A549 (cell line): ENCODE measurements around the gene SFT2D1. TPM values are rescaled to one million over a fixed set of nuclear protein-coding genes. Genes with fewer than 3 reads are reported as not detected.

ENCODE experiments used
- ATAC-seq, 2 experiments: fragments of 200-7000 bp in 1 of 2; fragments of >200 bp in 1 of 2; cut with Nextera tagmentation in 1 of 2; cut with Tn5 transposase in 1 of 2; 3 replicates each; pipeline versions ENCODE4 v1.8.0 to v1.9.1; 2018 to 2020; ENCODE audit warnings: mild to moderate bottlenecking in 1 of 2, moderate library complexity in 1 of 2
- CTCF ChIA-PET: fragments of 300-600 bp; sonication (Branson Sonifier 250); formaldehyde crosslinking; extraction: SDS; loops from one replicate; lab custom pipeline; 2021; ENCODE audit warnings: antibody characterized with exemption, inconsistent platforms; lab: Yijun Ruan, JAX
- POLR2A ChIA-PET: fragments of 350-600 bp; formaldehyde crosslinking; extraction: SDS; loops from one replicate; lab custom pipeline; 2021; ENCODE audit warnings: antibody characterized with exemption, inconsistent platforms; lab: Yijun Ruan, JAX
- DNase-seq, 2 experiments: peaks; one replicate each; pipeline versions ENCODE4 v3.0.0 to v3.0.0-alpha.2; 2011 to 2016; ENCODE audit warnings: low read depth in 1 of 2, low spot score in 1 of 2
- FAIRE-seq: peaks from 2 replicates; lab custom pipeline; 2011; peaks lifted over from hg19 to GRCh38; lab: Jason Lieb, UNC
- H3K27ac ChIP-seq, 2 experiments: fragments of >200 bp; sonication (Bioruptor Twin); formaldehyde crosslinking; 3 replicates each; pipeline ENCODE4 v1.5.1; 2016 to 2017
- H3K4me1 ChIP-seq: fragments of >200 bp; sonication (Bioruptor Twin); formaldehyde crosslinking; 3 replicates; pipeline ENCODE4 v1.6.1; 2016
- H3K4me2 ChIP-seq: fragments of >200 bp; sonication (Bioruptor Twin); formaldehyde crosslinking; 3 replicates; pipeline ENCODE4 v1.6.1; 2016
- H3K4me3 ChIP-seq: fragments of >200 bp; sonication (Bioruptor Twin); formaldehyde crosslinking; 3 replicates; pipeline ENCODE4 v1.5.1; 2016
- H3K9me3 ChIP-seq: fragments of >200 bp; sonication (Bioruptor Twin); formaldehyde crosslinking; 3 replicates; pipeline ENCODE4 v1.6.1; 2016
- CBX2 ChIP-seq: fragments of 200-600 bp; sonication (generic); IDR thresholded peaks from 2 replicates; pipeline ENCODE4 v1.6.1; 2016; ENCODE audit warnings: low read depth, mild to moderate bottlenecking, borderline replicate concordance
- CHD2 ChIP-seq: fragments of 150-350 bp; IDR thresholded peaks from 2 replicates; pipeline ENCODE4 v1.6.1; 2014; ENCODE audit warnings: low read length; ENCODE audit not compliant: partially characterized antibody
- EP300 ChIP-seq, 2 experiments: fragments of >200 bp; sonication (Bioruptor Twin); formaldehyde crosslinking; IDR thresholded peaks; 2 replicates in 1 of 2; 3 replicates in 1 of 2; pipeline ENCODE4 v1.6.1; 2016 to 2017
- FOSL2 ChIP-seq, 2 experiments: fragments of 450-650 bp in 1 of 2; fragments of >200 bp in 1 of 2; sonication (Bioruptor Twin) in 1 of 2; formaldehyde crosslinking; IDR thresholded peaks; 2 replicates each; pipeline versions ENCODE4 v1.5.0 to v1.6.1; 2016 to 2020; ENCODE audit warnings: mild to moderate bottlenecking in 1 of 2, moderate library complexity in 1 of 2
- GATA3 ChIP-seq: IDR thresholded peaks from 2 replicates; pipeline ENCODE4 v1.6.1; 2012; ENCODE audit warnings: borderline replicate concordance
- HDAC2 ChIP-seq: fragments of 200-600 bp; sonication (generic); IDR thresholded peaks from 2 replicates; pipeline ENCODE4 v1.6.1; 2016
- HEYL ChIP-seq: fragments of 250-450 bp; sonication (Bioruptor Pico); IDR thresholded peaks from 2 replicates; pipeline ENCODE4 v1.8.0; 2021; ENCODE audit warnings: mild to moderate bottlenecking, moderate library complexity
- HOXA7 ChIP-seq: fragments of 250-450 bp; sonication (Bioruptor Pico); IDR thresholded peaks from 2 replicates; pipeline ENCODE4 v1.5.0; 2020; ENCODE audit warnings: mild to moderate bottlenecking, moderate library complexity
- JUN ChIP-seq, 2 experiments: fragments of >200 bp; sonication (Bioruptor Twin); formaldehyde crosslinking; IDR thresholded peaks; 2 replicates in 1 of 2; 3 replicates in 1 of 2; pipeline ENCODE4 v1.6.1; 2016 to 2017
- MAFK ChIP-seq: fragments of 450-650 bp; IDR thresholded peaks from 2 replicates; pipeline ENCODE4 v1.6.1; 2014; ENCODE audit not compliant: partially characterized antibody
- NFE2L2 ChIP-seq: fragments of 150-350 bp; conservative IDR thresholded peaks from 2 replicates; pipeline ENCODE4 v1.6.1; 2014; ENCODE audit warnings: low read length
- NR3C1 ChIP-seq: fragments of >200 bp; sonication (Bioruptor Twin); formaldehyde crosslinking; IDR thresholded peaks from 3 replicates; pipeline ENCODE4 v1.6.1; 2017
- PHF8 ChIP-seq: fragments of 200-600 bp; sonication (generic); IDR thresholded peaks from 2 replicates; pipeline ENCODE4 v1.6.1; 2016; ENCODE audit warnings: low read depth, mild to moderate bottlenecking, antibody characterized with exemption, moderate library complexity, borderline replicate concordance
- POLR2A ChIP-seq: IDR thresholded peaks from 2 replicates; pipeline ENCODE4 v1.6.1; 2012; ENCODE audit warnings: mild to moderate bottlenecking, low read length
- POLR2AphosphoS2 ChIP-seq: conservative IDR thresholded peaks from 2 replicates; pipeline ENCODE4 v1.6.1; 2012; ENCODE audit warnings: low read length, improper control_type of control experiment, inconsistent platforms
- RAD21 ChIP-seq, 2 experiments: fragments of >200 bp in 1 of 2; sonication (Bioruptor Twin) in 1 of 2; formaldehyde crosslinking in 1 of 2; IDR thresholded peaks in 1 of 2; conservative IDR thresholded peaks in 1 of 2; 2 replicates in 1 of 2; 3 replicates in 1 of 2; pipeline ENCODE4 v1.6.1; 2012 to 2018; ENCODE audit warnings: inconsistent platforms in 1 of 2
- RARB ChIP-seq: fragments of 250-450 bp; sonication (Bioruptor Pico); IDR thresholded peaks from 2 replicates; pipeline ENCODE4 v1.8.0; 2021; ENCODE audit warnings: mild to moderate bottlenecking, moderate library complexity
- REST ChIP-seq: fragments of 200-600 bp; sonication (generic); IDR thresholded peaks from 2 replicates; pipeline ENCODE4 v1.6.1; 2016; ENCODE audit warnings: antibody characterized with exemption, mild to moderate bottlenecking, moderate library complexity
- RFX5 ChIP-seq: fragments of 450-650 bp; IDR thresholded peaks from 2 replicates; pipeline ENCODE4 v1.7.1; 2014; ENCODE audit warnings: antibody characterized with exemption, mild to moderate bottlenecking, moderate library complexity
- RNF2 ChIP-seq: fragments of 200-600 bp; sonication (generic); IDR thresholded peaks from 2 replicates; pipeline ENCODE4 v1.6.1; 2016; ENCODE audit warnings: low read depth, mild to moderate bottlenecking, antibody characterized with exemption, moderate library complexity, borderline replicate concordance
- TFCP2L1 ChIP-seq: fragments of 250-450 bp; sonication (Bioruptor Pico); IDR thresholded peaks from 2 replicates; pipeline ENCODE4 v1.5.0; 2021; ENCODE audit warnings: mild to moderate bottlenecking
- TP53 ChIP-seq: fragments of 250-450 bp; sonication (Bioruptor Pico); IDR thresholded peaks from 2 replicates; pipeline ENCODE4 v1.5.0; 2021; ENCODE audit warnings: mild to moderate bottlenecking, moderate library complexity
- WGBS: methylation state at CpG from one replicate; pipeline ENCODE4 v1.1.6; 2017; ENCODE audit errors: missing lambda C conversion rate; 5-methylcytosine and 5-hydroxymethylcytosine counted together
- polyA plus RNA-seq, 4 experiments: library from polyadenylated mRNA; depleted of rRNA in 3 of 4; stranded (reverse); fragments of >200 nt; fragmentation: RNase III in 1 of 4; extraction: RNeasy Plus Mini Kit Qiagen cat#74134 plus additional on column Dnase treatment in 1 of 4; gene quantifications; 2 replicates in 3 of 4; 3 replicates in 1 of 4; pipeline ENCODE4 v1.2.3, GENCODE V29; 2011 to 2017
- TF ChIP-seq, protein P1 (sequence below): fragments of >200 bp; sonication (Bioruptor Twin); formaldehyde crosslinking; IDR thresholded peaks from 2 replicates; pipeline ENCODE4 v1.6.1; 2016
- TF ChIP-seq, protein P2 (sequence below): fragments of 250-450 bp; sonication (Bioruptor Pico); IDR thresholded peaks from 2 replicates; pipeline ENCODE4 v1.5.0; 2021; ENCODE audit warnings: mild to moderate bottlenecking, moderate library complexity, borderline replicate concordance
- TF ChIP-seq, protein P3 (sequence below): IDR thresholded peaks from 2 replicates; pipeline ENCODE4 v1.6.1; 2012

The SFT2D1 gene
- polyA plus RNA-seq, 2 of the 4 experiments (the other 2 are of a cell fraction): 48.1 to 74.4 TPM

DNA sequence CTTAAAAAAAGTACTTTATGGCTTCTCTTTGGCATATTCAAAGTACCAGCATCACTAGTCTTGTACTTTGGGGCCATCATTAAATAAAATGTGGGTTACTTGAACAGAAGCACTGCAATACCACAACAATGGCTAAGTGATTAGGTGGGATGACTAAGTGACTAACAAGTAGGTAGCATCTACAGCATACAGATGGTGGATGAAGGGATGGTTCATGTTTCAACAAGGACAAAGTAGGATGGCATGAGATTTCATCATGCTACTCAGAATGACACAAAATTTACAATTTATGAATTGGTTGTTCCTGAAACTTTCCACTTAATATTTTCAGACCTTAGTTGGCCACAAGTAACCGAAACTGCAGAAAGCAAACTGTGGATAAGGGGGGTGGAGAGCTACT lies 32.7 kb upstream of the SFT2D1 start (continued):
- TF ChIP-seq, protein P1, sequence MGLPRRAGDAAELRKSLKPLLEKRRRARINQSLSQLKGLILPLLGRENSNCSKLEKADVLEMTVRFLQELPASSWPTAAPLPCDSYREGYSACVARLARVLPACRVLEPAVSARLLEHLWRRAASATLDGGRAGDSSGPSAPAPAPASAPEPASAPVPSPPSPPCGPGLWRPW: no peak
- no peak for TF ChIP-seq NR3C1
- TF ChIP-seq, protein P2, sequence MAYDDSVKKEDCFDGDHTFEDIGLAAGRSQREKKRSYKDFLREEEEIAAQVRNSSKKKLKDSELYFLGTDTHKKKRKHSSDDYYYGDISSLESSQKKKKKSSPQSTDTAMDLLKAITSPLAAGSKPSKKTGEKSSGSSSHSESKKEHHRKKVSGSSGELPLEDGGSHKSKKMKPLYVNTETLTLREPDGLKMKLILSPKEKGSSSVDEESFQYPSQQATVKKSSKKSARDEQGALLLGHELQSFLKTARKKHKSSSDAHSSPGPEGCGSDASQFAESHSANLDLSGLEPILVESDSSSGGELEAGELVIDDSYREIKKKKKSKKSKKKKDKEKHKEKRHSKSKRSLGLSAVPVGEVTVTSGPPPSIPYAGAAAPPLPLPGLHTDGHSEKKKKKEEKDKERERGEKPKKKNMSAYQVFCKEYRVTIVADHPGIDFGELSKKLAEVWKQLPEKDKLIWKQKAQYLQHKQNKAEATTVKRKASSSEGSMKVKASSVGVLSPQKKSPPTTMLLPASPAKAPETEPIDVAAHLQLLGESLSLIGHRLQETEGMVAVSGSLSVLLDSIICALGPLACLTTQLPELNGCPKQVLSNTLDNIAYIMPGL (CRISPR knock-in tag): no peak
- no peak for TF ChIP-seq HEYL (CRISPR knock-in tag)
- no peak for TF ChIP-seq CHD2

- FAIRE-seq: no peak
- POLR2A ChIA-PET: no interaction called here
- CTCF ChIA-PET: no interaction called here
- no peak for ATAC-seq
- TF ChIP-seq PHF8 (no peak), CHD2 (no peak), RFX5 (no peak), POLR2AphosphoS2 (no peak), JUN (IDR thresholded peaks at IDR 0.05) (no peak)
- Histone ChIP-seq H3K4me2 (no peak overlapping the region), H3K27ac (no peak overlapping the region), H3K9me3 (no peaks in the 10 kb centered on the region), H3K4me3 (no peak overlapping the region), H3K4me1 (no peaks in the 10 kb centered on the region)
- no peak for DNase-seq
- WGBS: 77% methylated on average over 3 of the region's 3 CpGs
Measured at GRCh38 chr6:166370489-166370888, 28.1 kb upstream of the SFT2D1 start.

DNA sequence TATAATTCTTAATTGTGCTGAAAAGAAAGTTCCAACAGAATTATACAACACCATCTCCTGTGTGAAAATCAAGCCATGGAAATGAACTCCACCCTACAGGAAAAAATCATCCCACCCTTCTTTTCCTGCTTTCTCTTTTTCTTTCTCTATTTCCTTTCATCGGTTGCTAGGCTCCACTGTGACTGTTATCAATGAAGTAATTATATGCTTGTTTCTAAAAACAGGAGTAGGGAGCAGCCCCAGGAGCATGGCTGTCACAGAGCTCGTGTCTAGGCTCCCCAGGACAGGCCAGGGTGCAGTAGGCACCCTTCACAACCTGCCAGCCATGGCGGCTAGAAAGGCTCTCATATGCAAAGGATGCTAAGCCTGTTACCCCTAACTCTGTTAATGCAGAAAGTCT lies 27.4 kb upstream of the SFT2D1 start:
- no peak for FAIRE-seq
- 59% methylated on average over 3 of the region's 3 CpGs for WGBS
- TF ChIP-seq NR3C1: no peak
- TF ChIP-seq NFE2L2: no peak
- no peak for TF ChIP-seq TFCP2L1
- TF ChIP-seq RAD21 (conservative IDR thresholded peaks at IDR 0.05 in 1 of 2, IDR thresholded peaks at IDR 0.05 in 1 of 2): no peak
- no peak for TF ChIP-seq TP53 (CRISPR knock-in tag)
- no peak for TF ChIP-seq JUN (IDR thresholded peaks at IDR 0.05)
- TF ChIP-seq CBX2: no peak
- TF ChIP-seq RARB (CRISPR knock-in tag): no peak
- no peak for TF ChIP-seq MAFK
- TF ChIP-seq, protein P2 (CRISPR knock-in tag): no peak
- no peak for TF ChIP-seq GATA3
- TF ChIP-seq, protein P3, sequence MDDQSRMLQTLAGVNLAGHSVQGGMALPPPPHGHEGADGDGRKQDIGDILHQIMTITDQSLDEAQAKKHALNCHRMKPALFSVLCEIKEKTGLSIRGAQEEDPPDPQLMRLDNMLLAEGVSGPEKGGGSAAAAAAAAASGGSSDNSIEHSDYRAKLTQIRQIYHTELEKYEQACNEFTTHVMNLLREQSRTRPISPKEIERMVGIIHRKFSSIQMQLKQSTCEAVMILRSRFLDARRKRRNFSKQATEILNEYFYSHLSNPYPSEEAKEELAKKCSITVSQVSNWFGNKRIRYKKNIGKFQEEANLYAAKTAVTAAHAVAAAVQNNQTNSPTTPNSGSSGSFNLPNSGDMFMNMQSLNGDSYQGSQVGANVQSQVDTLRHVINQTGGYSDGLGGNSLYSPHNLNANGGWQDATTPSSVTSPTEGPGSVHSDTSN: no peak
- TF ChIP-seq HDAC2: no peak
- no peak for TF ChIP-seq HOXA7
- no peak for TF ChIP-seq FOSL2 (IDR thresholded peaks at IDR 0.05)
- no peak for TF ChIP-seq FOSL2 (CRISPR knock-in tag; IDR thresholded peaks at IDR 0.05)
- no peak for TF ChIP-seq POLR2A
- no peak for TF ChIP-seq EP300 (IDR thresholded peaks at IDR 0.05)
- TF ChIP-seq REST: no peak
- no peak for TF ChIP-seq RNF2
- TF ChIP-seq, all 56 proteins: peak for 0
- ATAC-seq: no peak
- no peaks in the 10 kb centered on the region for H3K9me3 ChIP-seq
- no peak overlapping the region for H3K4me2 ChIP-seq
- POLR2A ChIA-PET: no interaction called here
- no peak overlapping the region for H3K27ac ChIP-seq
- H3K4me3 ChIP-seq: no peak overlapping the region
- CTCF ChIA-PET: no interaction called here
- H3K4me1 ChIP-seq: no peaks in the 10 kb centered on the region
- DNase-seq: no peak
